ENCODE measurements around the gene PRKCE.
"Not testable (repeated sequence)": the region's sequence is repeated elsewhere in the genome, so short reads cannot be mapped to it uniquely, and the experiment has no call there.

Gene PRKCE

GRCh38 chr2:45849491-45850283 lies 198.2 kb downstream of the PRKCE start:
- peaks cover 23% of the 10 kb centered on the region for H3K9me3 Mint-ChIP-seq
- peak; percentile 35 for DNase-seq (ENCODE audit: low spot score)
- H3K27ac Mint-ChIP-seq, result peak overlapping the region; percentile 52
- peaks cover 36% of the 10 kb centered on the region for H3K36me3 Mint-ChIP-seq (ENCODE audit: low read depth)
- H3K4me3 Mint-ChIP-seq, result peak overlapping the region; percentile 26
- peaks cover 38% of the 10 kb centered on the region for H3K4me1 Mint-ChIP-seq (ENCODE audit: low read depth)
- H3K27me3 Mint-ChIP-seq (ENCODE audit: low read depth), result no peaks in the 10 kb centered on the region

DNA sequence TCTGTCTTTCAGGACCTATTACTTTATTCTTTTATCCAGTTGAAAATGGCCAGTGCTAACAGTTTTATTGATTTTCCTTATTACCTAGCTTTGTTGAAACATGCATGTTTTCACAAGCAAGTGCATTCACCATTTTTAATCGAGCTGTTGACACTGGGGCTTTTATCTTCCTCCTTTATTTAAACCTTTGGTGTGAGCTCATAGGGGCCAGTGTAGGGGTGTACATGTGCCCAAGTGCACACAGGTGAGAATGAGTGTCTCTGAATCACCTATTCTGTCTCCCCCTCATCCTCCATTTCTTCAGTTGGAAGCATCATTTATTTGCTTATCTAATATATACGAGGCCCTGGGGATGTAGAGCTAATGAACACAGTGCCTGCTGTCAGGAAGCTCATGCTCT lies 199.1 kb downstream of the PRKCE start:
- Mint-ChIP-seq H3K27ac (peak overlapping the region; percentile 52), H3K27me3 (ENCODE audit: low read depth) (no peaks in the 10 kb centered on the region), H3K9me3 (peaks cover 23% of the 10 kb centered on the region), H3K4me3 (no peak overlapping the region), H3K36me3 (ENCODE audit: low read depth) (peaks cover 34% of the 10 kb centered on the region), H3K4me1 (ENCODE audit: low read depth) (peaks cover 36% of the 10 kb centered on the region)
- DNase-seq (ENCODE audit: low spot score), result no peak

GRCh38 chr2:45851111-45851510 lies 199.6 kb downstream of the PRKCE start:
- Mint-ChIP-seq H3K36me3 (ENCODE audit: low read depth) (peaks cover 34% of the 10 kb centered on the region), H3K27ac (no peak overlapping the region), H3K4me1 (ENCODE audit: low read depth) (peaks cover 35% of the 10 kb centered on the region), H3K27me3 (ENCODE audit: low read depth) (no peaks in the 10 kb centered on the region), H3K9me3 (peaks cover 23% of the 10 kb centered on the region), H3K4me3 (no peak overlapping the region)
- no peak for DNase-seq (ENCODE audit: low spot score)

DNA sequence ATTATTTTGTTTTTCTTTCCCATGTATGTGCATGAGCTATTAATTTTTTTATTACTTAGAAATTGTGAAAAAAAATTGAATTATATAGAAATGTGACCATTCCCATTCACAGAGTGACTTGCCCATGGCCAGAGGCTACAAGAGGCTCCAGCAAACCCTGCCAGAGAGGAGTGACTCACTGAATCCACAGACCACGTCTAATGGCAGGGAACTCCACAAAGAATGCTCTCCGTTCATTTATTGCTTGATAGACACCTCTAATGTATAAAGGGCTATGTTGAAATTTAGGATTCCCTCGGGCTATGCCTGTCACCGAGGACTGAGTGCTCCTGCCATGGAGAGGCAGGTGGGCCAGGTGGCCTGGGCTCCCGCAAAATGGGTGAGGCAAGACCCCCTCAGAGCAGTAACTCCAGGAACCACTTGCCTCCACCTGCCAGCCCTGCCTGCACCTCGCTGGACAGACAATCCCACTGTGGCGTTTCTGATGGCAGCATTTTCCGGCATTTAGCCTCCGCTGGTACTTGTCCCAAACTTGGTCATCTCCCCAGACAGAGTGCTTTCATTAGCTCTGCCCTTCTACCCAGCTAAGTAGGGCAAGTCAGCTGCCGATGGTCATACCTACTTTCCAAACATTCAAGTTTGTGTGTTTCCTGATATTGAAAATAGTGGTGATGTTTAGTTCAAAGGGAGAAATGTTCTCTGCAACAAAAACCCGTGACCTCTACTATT lies 200.3 kb downstream of the PRKCE start:
- H3K27me3 Mint-ChIP-seq (ENCODE audit: low read depth), result no peaks in the 10 kb centered on the region
- DNase-seq (ENCODE audit: low spot score), result no peak

GRCh38 chr2:45852450-45853150 lies 201.1 kb downstream of the PRKCE start:
- Mint-ChIP-seq H3K36me3 (ENCODE audit: low read depth) (peaks cover 35% of the 10 kb centered on the region), H3K27me3 (ENCODE audit: low read depth) (no peaks in the 10 kb centered on the region), H3K4me3 (no peak overlapping the region), H3K4me1 (ENCODE audit: low read depth) (peaks cover 39% of the 10 kb centered on the region), H3K27ac (no peak overlapping the region), H3K9me3 (peaks cover 23% of the 10 kb centered on the region)
- DNase-seq (ENCODE audit: low spot score), result no peak

More for the DNA sequence above, 200.3 kb downstream of the PRKCE start:
- H3K36me3 Mint-ChIP-seq (ENCODE audit: low read depth), result peaks cover 36% of the 10 kb centered on the region
- H3K4me3 Mint-ChIP-seq, result no peak overlapping the region
- H3K9me3 Mint-ChIP-seq, result peaks cover 23% of the 10 kb centered on the region
- no peak overlapping the region for H3K27ac Mint-ChIP-seq
- peaks cover 36% of the 10 kb centered on the region for H3K4me1 Mint-ChIP-seq (ENCODE audit: low read depth)

- Mint-ChIP-seq H3K9me3 (peaks cover 9% of the 10 kb centered on the region), H3K36me3 (ENCODE audit: low read depth) (peaks cover 20% of the 10 kb centered on the region)
Measured at GRCh38 chr2:45855374-45855773, 203.9 kb downstream of the PRKCE start.

GRCh38 chr2:45856391-45857274 lies 205.2 kb downstream of the PRKCE start:
- Mint-ChIP-seq H3K4me1 (ENCODE audit: low read depth) (peaks cover 37% of the 10 kb centered on the region), H3K36me3 (ENCODE audit: low read depth) (peaks cover 13% of the 10 kb centered on the region), H3K27ac (peak overlapping the region; percentile 7), H3K4me3 (no peak overlapping the region), H3K27me3 (ENCODE audit: low read depth) (no peaks in the 10 kb centered on the region), H3K9me3 (no peaks in the 10 kb centered on the region)
- no peak for DNase-seq (ENCODE audit: low spot score)

More at GRCh38 chr2:45855374-45855773, 203.9 kb downstream of the PRKCE start:
- DNase-seq (ENCODE audit: low spot score), result no peak
- Mint-ChIP-seq H3K27ac (no peak overlapping the region), H3K27me3 (ENCODE audit: low read depth) (no peaks in the 10 kb centered on the region), H3K4me1 (ENCODE audit: low read depth) (peaks cover 36% of the 10 kb centered on the region), H3K4me3 (no peak overlapping the region)

GRCh38 chr2:45857275-45857609 lies 205.8 kb downstream of the PRKCE start:
- Mint-ChIP-seq H3K4me1 (ENCODE audit: low read depth) (peaks cover 42% of the 10 kb centered on the region), H3K4me3 (no peak overlapping the region), H3K27ac (no peak overlapping the region), H3K27me3 (ENCODE audit: low read depth) (no peaks in the 10 kb centered on the region), H3K9me3 (no peaks in the 10 kb centered on the region), H3K36me3 (ENCODE audit: low read depth) (peaks cover 11% of the 10 kb centered on the region)
- no peak for DNase-seq (ENCODE audit: low spot score)

DNA sequence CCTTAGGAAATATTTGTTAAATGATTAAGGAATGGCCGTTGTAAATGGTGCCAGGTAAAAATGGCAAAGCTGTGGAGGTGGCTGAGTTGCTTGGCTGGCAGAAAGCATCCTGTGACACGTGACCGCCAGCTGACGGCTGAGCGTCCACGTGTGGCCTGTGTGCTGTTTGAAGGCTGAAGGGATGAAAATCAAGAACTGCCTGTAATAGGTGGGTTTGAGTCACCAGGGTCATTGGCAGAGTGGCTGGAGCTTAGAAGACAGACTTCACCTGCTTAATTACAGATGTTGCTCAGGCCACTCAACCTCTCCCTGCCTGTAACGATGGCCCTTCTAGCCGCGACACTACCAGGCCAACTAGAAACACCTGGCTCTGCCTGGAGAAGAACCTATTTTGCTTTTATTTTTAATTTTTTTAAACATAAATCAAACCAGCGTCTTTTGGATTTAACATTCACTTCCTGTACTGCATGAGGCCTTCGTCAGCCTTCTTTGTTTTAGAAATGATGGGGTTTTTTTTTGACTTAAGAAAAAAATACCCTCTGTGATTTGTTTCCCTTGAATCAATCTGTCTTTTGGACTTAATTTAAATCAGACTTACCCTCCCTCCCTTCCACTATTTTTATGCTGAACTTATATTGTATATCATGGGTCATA lies 206.5 kb downstream of the PRKCE start:
- no peaks in the 10 kb centered on the region for H3K9me3 Mint-ChIP-seq
- peaks cover 44% of the 10 kb centered on the region for H3K4me1 Mint-ChIP-seq (ENCODE audit: low read depth)
- no peak overlapping the region for H3K4me3 Mint-ChIP-seq
- H3K27ac Mint-ChIP-seq, result no peak overlapping the region
- H3K27me3 Mint-ChIP-seq (ENCODE audit: low read depth), result no peaks in the 10 kb centered on the region
- no peak for DNase-seq (ENCODE audit: low spot score)
- peaks cover 9% of the 10 kb centered on the region for H3K36me3 Mint-ChIP-seq (ENCODE audit: low read depth)

DNA sequence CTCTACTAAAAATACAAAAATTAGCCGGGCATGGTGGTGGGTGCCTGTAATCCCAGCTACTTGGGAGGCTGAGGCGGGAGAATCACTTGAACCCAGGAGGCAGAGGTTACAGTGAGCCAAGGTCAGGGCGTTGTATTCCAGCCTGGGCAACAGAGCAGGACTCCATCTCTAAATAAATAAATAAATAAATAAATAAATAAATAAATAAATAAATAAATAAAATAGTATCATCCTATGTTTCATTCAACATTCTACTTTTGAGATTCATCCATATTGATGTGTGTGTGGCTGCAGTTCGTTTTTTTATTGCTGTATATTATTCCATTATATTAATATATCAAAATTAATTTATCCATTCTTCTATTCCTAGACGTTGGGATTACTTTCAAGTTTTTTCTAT lies 207.4 kb downstream of the PRKCE start:
- peaks cover 50% of the 10 kb centered on the region for H3K4me1 Mint-ChIP-seq (ENCODE audit: low read depth)
- not testable (repeated sequence) for H3K9me3 Mint-ChIP-seq; H3K27me3 Mint-ChIP-seq (ENCODE audit: low read depth); H3K4me3 Mint-ChIP-seq; H3K36me3 Mint-ChIP-seq (ENCODE audit: low read depth); DNase-seq (ENCODE audit: low spot score); H3K27ac Mint-ChIP-seq

DNA sequence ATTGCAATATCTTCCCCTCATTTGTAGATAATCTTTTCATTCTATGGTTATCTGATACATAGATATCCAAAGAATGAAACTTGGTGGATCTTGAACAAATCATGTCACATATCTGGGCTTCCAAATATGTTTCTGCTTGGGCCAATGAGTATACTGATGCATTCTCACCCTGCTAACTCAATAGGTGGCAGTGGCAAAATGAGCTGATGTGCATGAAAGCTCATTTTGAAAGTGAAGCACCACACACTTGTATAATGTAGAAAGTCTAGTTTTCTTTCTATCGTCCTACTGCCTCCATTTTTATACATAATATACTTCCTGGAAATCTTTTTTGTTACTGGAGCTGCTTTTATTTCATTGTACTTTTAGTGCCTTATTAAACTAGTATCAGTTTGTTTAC lies 208.2 kb downstream of the PRKCE start:
- DNase-seq (ENCODE audit: low spot score), result no peak
- H3K36me3 Mint-ChIP-seq (ENCODE audit: low read depth), result peaks cover 9% of the 10 kb centered on the region
- no peaks in the 10 kb centered on the region for H3K9me3 Mint-ChIP-seq
- H3K27ac Mint-ChIP-seq, result peak overlapping the region; percentile 89
- H3K4me3 Mint-ChIP-seq, result peak overlapping the region; percentile 20
- peaks cover 50% of the 10 kb centered on the region for H3K4me1 Mint-ChIP-seq (ENCODE audit: low read depth)
- H3K27me3 Mint-ChIP-seq (ENCODE audit: low read depth), result no peaks in the 10 kb centered on the region

DNA sequence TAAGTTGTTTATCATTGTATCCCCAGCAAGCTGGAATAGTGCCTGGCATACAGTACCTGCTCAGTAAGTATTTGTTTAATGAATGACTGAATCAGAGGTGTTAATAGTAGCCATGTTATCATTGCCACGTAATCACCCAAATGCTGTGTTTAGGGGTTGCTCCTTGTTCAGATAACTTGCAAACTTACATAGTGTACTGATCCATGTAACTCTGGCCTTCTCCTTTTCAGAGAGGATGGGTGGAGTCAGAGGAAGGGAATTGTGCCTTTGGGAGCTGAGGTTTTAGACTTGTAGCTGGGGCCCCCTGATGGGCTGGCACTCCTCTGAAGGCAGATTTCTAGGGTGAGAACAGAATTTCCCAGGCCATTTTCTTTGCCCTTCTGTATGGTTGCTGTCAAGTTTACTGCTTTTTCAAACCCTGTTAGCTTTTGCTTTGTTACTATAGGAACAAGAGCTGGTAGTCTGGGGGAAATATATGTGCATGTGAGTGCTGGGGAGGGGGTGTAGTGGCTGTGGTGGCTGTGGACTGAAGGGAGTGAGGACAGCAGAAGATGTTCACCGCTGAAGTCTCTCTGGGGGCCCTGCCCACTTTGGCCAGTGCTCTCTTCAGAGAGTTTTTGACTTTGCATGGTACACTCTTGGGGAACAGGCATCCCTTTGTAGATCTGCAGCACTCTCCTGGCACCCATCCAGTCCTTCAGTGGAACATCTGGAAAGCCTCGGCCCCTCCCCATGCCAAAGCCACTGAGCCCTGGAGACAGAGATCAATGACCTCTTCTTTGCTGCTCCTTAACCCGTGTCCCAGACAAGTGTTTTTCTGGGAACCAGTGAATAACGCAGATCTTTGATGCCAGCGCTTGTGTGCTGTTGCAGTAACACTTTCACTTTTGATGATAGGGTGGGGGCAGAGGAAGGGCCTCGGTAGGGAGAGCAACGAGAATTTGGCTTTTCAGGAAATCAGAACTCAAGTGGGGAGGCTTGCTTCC lies 209.0 kb downstream of the PRKCE start:
- Mint-ChIP-seq H3K27me3 (ENCODE audit: low read depth) (no peaks in the 10 kb centered on the region), H3K4me3 (peak overlapping the region; percentile 84), H3K4me1 (ENCODE audit: low read depth) (peaks cover 52% of the 10 kb centered on the region), H3K27ac (peak overlapping the region; percentile 89), H3K36me3 (ENCODE audit: low read depth) (peaks cover 9% of the 10 kb centered on the region), H3K9me3 (no peaks in the 10 kb centered on the region)
- no peak for DNase-seq (ENCODE audit: low spot score)
